Measurements from ENCODE around the gene NEB.

NEB gene

DNA sequence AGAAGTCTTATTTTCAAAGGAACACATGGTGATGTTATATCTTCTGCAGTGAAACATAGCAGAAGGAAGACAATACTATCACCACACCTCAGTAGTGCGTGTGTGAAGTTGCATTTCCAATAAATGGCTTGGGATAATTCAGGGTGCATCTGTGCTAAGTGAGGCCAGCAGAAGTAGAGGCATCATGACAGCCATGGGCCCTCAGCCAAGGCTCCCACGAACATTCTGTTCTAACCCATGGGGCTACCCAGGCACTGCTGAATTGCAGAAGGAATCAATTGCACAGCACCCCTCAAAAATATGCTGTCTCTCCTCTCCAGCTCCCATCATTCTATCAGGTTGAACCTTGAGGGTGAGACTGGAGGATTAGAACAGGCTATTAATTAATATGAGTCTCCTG, 185.1 kb downstream of the NEB start:
- no peaks in the 10 kb centered on the region for H3K4me1 ChIP-seq (ENCODE audit: insufficient read depth, low read length, poor library complexity, severe bottlenecking)
- H4K20me1 ChIP-seq (ENCODE audit: insufficient read depth, low read length, poor library complexity, severe bottlenecking), result no peaks in the 10 kb centered on the region
- no peak overlapping the region for H2AFZ ChIP-seq (ENCODE audit: low read length)
- no peaks in the 10 kb centered on the region for H3F3A ChIP-seq (ENCODE audit: low read depth)
- H3K4me2 ChIP-seq (ENCODE audit: low read depth, low read length, poor library complexity, severe bottlenecking), result no peak overlapping the region
- H3K27me3 ChIP-seq (ENCODE audit: insufficient read depth, low read length, poor library complexity, severe bottlenecking), result no peaks in the 10 kb centered on the region
- no peak overlapping the region for H3K4me3 ChIP-seq (ENCODE audit: low read length, poor library complexity, severe bottlenecking)
- no peaks in the 10 kb centered on the region for H3K36me3 ChIP-seq (ENCODE audit: insufficient read depth, low read length)
- H3K9me2 ChIP-seq (replicated peaks; ENCODE audit: low read depth, low read length), result no peaks in the 10 kb centered on the region
- no peak overlapping the region for H3K9ac ChIP-seq (ENCODE audit: low read depth, low read length, poor library complexity, severe bottlenecking)
- TF ChIP-seq EZH2phosphoT487 (IDR thresholded peaks at IDR 0.05; ENCODE audit: borderline replicate concordance), result no peak
- TF ChIP-seq, protein P1, sequence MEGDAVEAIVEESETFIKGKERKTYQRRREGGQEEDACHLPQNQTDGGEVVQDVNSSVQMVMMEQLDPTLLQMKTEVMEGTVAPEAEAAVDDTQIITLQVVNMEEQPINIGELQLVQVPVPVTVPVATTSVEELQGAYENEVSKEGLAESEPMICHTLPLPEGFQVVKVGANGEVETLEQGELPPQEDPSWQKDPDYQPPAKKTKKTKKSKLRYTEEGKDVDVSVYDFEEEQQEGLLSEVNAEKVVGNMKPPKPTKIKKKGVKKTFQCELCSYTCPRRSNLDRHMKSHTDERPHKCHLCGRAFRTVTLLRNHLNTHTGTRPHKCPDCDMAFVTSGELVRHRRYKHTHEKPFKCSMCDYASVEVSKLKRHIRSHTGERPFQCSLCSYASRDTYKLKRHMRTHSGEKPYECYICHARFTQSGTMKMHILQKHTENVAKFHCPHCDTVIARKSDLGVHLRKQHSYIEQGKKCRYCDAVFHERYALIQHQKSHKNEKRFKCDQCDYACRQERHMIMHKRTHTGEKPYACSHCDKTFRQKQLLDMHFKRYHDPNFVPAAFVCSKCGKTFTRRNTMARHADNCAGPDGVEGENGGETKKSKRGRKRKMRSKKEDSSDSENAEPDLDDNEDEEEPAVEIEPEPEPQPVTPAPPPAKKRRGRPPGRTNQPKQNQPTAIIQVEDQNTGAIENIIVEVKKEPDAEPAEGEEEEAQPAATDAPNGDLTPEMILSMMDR (conservative IDR thresholded peaks at IDR 0.05; ENCODE audit: low read length), result no peak
- H3K79me2 ChIP-seq (ENCODE audit: insufficient read depth, low read length), result no peaks in the 10 kb centered on the region
- H3K9me3 ChIP-seq (ENCODE audit: insufficient read depth, low read depth, low read length), result no peaks in the 10 kb centered on the region

DNA sequence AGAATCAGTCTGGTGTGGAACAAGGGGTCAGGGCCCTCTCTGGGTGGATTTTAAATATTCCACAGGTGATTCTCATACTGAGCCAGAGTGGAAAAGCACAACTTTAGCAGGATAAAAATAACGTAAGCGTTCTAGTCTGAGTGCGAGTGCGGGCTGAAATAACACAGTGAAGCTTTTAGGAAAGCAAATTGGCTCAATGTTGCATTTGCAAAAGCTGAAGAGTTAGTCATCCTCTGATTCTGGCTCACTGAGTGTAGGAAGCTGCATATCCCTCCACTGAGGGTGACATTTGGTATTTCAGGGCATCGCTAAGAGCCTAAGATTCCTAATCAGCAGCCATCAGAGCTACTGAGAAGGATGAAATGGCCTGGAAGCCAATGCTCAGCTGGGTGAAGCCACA, 189.8 kb downstream of the NEB start:
- H2AFZ ChIP-seq (ENCODE audit: low read length), result no peak overlapping the region
- no peaks in the 10 kb centered on the region for H3K4me1 ChIP-seq (ENCODE audit: insufficient read depth, low read length, poor library complexity, severe bottlenecking)
- no peaks in the 10 kb centered on the region for H4K20me1 ChIP-seq (ENCODE audit: insufficient read depth, low read length, poor library complexity, severe bottlenecking)
- no peaks in the 10 kb centered on the region for H3F3A ChIP-seq (ENCODE audit: low read depth)
- H3K27me3 ChIP-seq (ENCODE audit: insufficient read depth, low read length, poor library complexity, severe bottlenecking), result no peaks in the 10 kb centered on the region
- no peak overlapping the region for H3K4me2 ChIP-seq (ENCODE audit: low read depth, low read length, poor library complexity, severe bottlenecking)
- no peaks in the 10 kb centered on the region for H3K36me3 ChIP-seq (ENCODE audit: insufficient read depth, low read length)
- no peak overlapping the region for H3K4me3 ChIP-seq (ENCODE audit: low read length, poor library complexity, severe bottlenecking)
- TF ChIP-seq, protein P1 (conservative IDR thresholded peaks at IDR 0.05; ENCODE audit: low read length), result no peak
- no peak for TF ChIP-seq EZH2phosphoT487 (IDR thresholded peaks at IDR 0.05; ENCODE audit: borderline replicate concordance)
- H3K9me2 ChIP-seq (replicated peaks; ENCODE audit: low read depth, low read length), result no peaks in the 10 kb centered on the region
- H3K79me2 ChIP-seq (ENCODE audit: insufficient read depth, low read length), result no peaks in the 10 kb centered on the region
- H3K9ac ChIP-seq (ENCODE audit: low read depth, low read length, poor library complexity, severe bottlenecking), result no peak overlapping the region
- H3K9me3 ChIP-seq (ENCODE audit: insufficient read depth, low read depth, low read length), result no peaks in the 10 kb centered on the region

DNA sequence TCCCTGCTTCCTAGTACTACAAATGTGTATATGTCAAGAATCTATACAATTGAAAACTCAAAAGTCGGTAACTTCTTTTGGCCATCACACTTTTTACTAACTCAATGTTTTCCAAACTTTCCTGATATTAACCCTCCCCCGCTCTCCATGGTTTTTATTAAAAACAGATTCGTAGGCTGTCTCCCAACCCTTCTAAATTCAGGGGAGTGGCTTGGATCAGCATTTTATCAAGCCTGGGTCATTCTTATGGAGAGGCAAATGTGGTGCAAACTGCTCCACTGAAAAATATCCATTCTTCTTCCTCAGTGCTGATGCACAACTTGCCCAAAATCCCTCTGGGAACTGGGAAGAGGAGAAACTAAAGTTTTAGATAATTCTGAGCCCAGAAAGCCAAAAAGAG, 190.4 kb downstream of the NEB start:
- H3K9ac ChIP-seq (ENCODE audit: low read depth, low read length, poor library complexity, severe bottlenecking), result no peak overlapping the region
- no peaks in the 10 kb centered on the region for H3K79me2 ChIP-seq (ENCODE audit: insufficient read depth, low read length)
- H3K9me2 ChIP-seq (replicated peaks; ENCODE audit: low read depth, low read length), result no peaks in the 10 kb centered on the region
- no peaks in the 10 kb centered on the region for H3F3A ChIP-seq (ENCODE audit: low read depth)
- no peaks in the 10 kb centered on the region for H3K9me3 ChIP-seq (ENCODE audit: insufficient read depth, low read depth, low read length)
- TF ChIP-seq EZH2phosphoT487 (IDR thresholded peaks at IDR 0.05; ENCODE audit: borderline replicate concordance), result no peak
- TF ChIP-seq, protein P1 (conservative IDR thresholded peaks at IDR 0.05; ENCODE audit: low read length), result no peak
- no peak overlapping the region for H3K4me3 ChIP-seq (ENCODE audit: low read length, poor library complexity, severe bottlenecking)
- no peaks in the 10 kb centered on the region for H3K4me1 ChIP-seq (ENCODE audit: insufficient read depth, low read length, poor library complexity, severe bottlenecking)
- no peaks in the 10 kb centered on the region for H3K27me3 ChIP-seq (ENCODE audit: insufficient read depth, low read length, poor library complexity, severe bottlenecking)
- no peaks in the 10 kb centered on the region for H3K36me3 ChIP-seq (ENCODE audit: insufficient read depth, low read length)
- H2AFZ ChIP-seq (ENCODE audit: low read length), result no peak overlapping the region
- no peak overlapping the region for H3K4me2 ChIP-seq (ENCODE audit: low read depth, low read length, poor library complexity, severe bottlenecking)
- H4K20me1 ChIP-seq (ENCODE audit: insufficient read depth, low read length, poor library complexity, severe bottlenecking), result no peaks in the 10 kb centered on the region

Data from Loucy (cell line).